Gastrocnemius medialis (tissue), 4 donors: ENCODE data around the gene PLA2G4F. TPM values are rescaled to one million over a fixed set of nuclear protein-coding genes. Genes with fewer than 3 reads are reported as not detected.

Source experiments
- ATAC-seq, 2 donors: fragments of 150-250 bp; one replicate each; pipeline ENCODE4 v1.9.1; 2016
- DNase-seq, 2 donors: peaks; one replicate each; pipeline ENCODE4 v3.0.0-alpha.2; 2019
- H3K27ac ChIP-seq, 4 donors: fragments of 200-600 bp; sonication (generic); 1 replicate in 1 of 4; 2 replicates in 3 of 4; pipeline ENCODE4 v1.5.1; 2016 to 2018; ENCODE audit warnings: mild to moderate bottlenecking in 2 of 4, moderate library complexity in 1 of 4
- H3K27me3 ChIP-seq, 3 donors: fragments of 200-600 bp; sonication (generic) in 2 of 3; 1 replicate in 1 of 3; 2 replicates in 2 of 3; pipeline versions ENCODE4 v1.5.1 to v1.6.0; 2016 to 2019; ENCODE audit warnings: mild to moderate bottlenecking in 1 of 3, moderate library complexity in 1 of 3
- H3K36me3 ChIP-seq, 2 donors: fragments of 200-600 bp; sonication (generic) in 1 of 2; one replicate each; pipeline ENCODE4 v1.5.1; 2017 to 2018
- H3K4me1 ChIP-seq, 2 donors: fragments of 200-600 bp; sonication (generic) in 1 of 2; one replicate each; pipeline ENCODE4 v1.5.1; 2016 to 2017; ENCODE audit warnings: mild to moderate bottlenecking in 2 of 2
- H3K4me3 ChIP-seq, 4 donors: fragments of 200-600 bp; sonication (generic) in 3 of 4; 1 replicate in 1 of 4; 2 replicates in 3 of 4; pipeline ENCODE4 v1.5.1; 2016 to 2019; ENCODE audit warnings: mild to moderate bottlenecking in 2 of 4
- H3K9me3 ChIP-seq, 3 donors: fragments of 200-600 bp; sonication (generic) in 2 of 3; 1 replicate in 1 of 3; 2 replicates in 2 of 3; pipeline ENCODE4 v1.5.1; 2016 to 2019
- POLR2A ChIP-seq, 2 donors: fragments of 450-650 bp; IDR thresholded peaks; one replicate each; pipeline ENCODE4 v1.6.1; 2017; ENCODE audit warnings: antibody characterized with exemption in 2 of 2, mild to moderate bottlenecking in 2 of 2, moderate library complexity in 2 of 2
- in situ Hi-C, 4 donors: fragments of 200-750 bp; cut with MboI; loops; one replicate each; pipeline versions ENCODE4 v1.15.0 to v1.8.0; 2017; ENCODE audit warnings: low sequenced_read_pairs in 4 of 4
- intact Hi-C: fragments of 100-400 bp; cut with DNase I; formaldehyde crosslinking; loops from one replicate; pipeline ENCODE4 v1.15.1; 2023; ENCODE audit warnings: low total_unique reads
- total RNA-seq, 4 donors: library from RNA; depleted of rRNA; stranded (reverse); fragments of >200 nt; gene quantifications; one replicate each; pipeline versions ENCODE4 v1.1.0 to v1.2.3, GENCODE V29; 2016
- TF ChIP-seq, protein P1 (sequence below), 5 experiments: fragments of 450-650 bp in 3 of 5; fragments of 200-600 bp in 2 of 5; sonication (generic) in 2 of 5; IDR thresholded peaks in 4 of 5; conservative IDR thresholded peaks in 1 of 5; 1 replicate in 4 of 5; 2 replicates in 1 of 5; pipeline ENCODE4 v1.5.1; 2016 to 2019; ENCODE audit warnings: antibody characterized with exemption in 5 of 5, mild to moderate bottlenecking in 3 of 5, moderate library complexity in 3 of 5

Gene PLA2G4F
- total RNA-seq, 4 donors from 2014 or later, result 1.0 to 8.4 (median 4.9) TPM

DNA sequence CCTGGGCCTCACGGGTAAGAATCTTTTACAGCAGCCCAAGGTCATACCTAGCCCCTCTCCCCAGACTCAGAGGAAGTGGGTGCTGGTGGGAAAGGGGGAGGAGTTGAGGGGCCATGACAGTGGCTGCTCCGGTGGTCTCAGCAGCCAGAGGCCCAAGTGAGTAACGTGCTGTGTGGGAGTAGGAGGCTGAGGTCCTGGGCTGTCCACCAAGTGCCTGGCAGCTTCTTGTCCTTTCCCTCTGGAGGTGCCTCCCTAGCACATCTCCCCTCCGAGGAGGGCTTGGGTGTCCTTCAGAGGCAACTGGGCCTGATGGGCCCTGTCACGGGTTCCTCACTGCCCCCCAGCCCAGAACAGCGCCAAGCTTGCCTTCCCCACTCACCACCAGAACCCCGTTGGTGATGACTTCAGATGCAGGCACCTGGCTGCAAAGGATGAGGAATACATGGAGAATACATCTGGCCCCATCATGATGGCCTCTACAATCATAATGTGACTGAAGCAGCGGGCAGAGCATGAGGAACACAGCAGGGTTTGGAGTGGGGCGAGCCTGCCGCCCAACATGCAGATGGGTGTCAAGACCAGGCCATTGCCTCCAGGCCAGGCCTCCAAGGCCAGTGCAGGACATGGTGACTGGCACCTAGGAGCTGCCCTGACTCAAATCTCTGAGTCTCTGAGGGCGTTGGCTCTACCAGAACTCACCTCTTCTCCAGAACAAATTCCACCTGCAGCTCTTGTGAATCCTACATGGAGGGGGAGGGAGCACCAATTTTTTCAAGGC lies 3.3 kb downstream of the PLA2G4F start:
- no peaks in the 10 kb centered on the region for H3K27me3 ChIP-seq
- H3K4me3 ChIP-seq, result peak overlapping the region in 2 of 4 donors; percentile 22 to 31
- H3K36me3 ChIP-seq, result no peaks in the 10 kb centered on the region
- TF ChIP-seq POLR2A (IDR thresholded peaks at IDR 0.05), result no peak
- TF ChIP-seq, protein P1, sequence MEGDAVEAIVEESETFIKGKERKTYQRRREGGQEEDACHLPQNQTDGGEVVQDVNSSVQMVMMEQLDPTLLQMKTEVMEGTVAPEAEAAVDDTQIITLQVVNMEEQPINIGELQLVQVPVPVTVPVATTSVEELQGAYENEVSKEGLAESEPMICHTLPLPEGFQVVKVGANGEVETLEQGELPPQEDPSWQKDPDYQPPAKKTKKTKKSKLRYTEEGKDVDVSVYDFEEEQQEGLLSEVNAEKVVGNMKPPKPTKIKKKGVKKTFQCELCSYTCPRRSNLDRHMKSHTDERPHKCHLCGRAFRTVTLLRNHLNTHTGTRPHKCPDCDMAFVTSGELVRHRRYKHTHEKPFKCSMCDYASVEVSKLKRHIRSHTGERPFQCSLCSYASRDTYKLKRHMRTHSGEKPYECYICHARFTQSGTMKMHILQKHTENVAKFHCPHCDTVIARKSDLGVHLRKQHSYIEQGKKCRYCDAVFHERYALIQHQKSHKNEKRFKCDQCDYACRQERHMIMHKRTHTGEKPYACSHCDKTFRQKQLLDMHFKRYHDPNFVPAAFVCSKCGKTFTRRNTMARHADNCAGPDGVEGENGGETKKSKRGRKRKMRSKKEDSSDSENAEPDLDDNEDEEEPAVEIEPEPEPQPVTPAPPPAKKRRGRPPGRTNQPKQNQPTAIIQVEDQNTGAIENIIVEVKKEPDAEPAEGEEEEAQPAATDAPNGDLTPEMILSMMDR (IDR thresholded peaks at IDR 0.05 in 4 of 5, conservative IDR thresholded peaks at IDR 0.05 in 1 of 5), result no peak
- H3K4me1 ChIP-seq, result peaks cover 47 to 58% of the 10 kb centered on the region in 2 donors
- ATAC-seq, result no peak
- in situ Hi-C loops, result no loop called here
- H3K9me3 ChIP-seq, result no peaks in the 10 kb centered on the region
- no peak for DNase-seq
- intact Hi-C loops, result loop anchor here (2.0 to 5.0 kb wide), 2 partner anchors 234 to 319 kb away; no protein-coding TSS in a partner anchor
- peak overlapping the region; percentile 93 to 100 (median 95) for H3K27ac ChIP-seq

DNA sequence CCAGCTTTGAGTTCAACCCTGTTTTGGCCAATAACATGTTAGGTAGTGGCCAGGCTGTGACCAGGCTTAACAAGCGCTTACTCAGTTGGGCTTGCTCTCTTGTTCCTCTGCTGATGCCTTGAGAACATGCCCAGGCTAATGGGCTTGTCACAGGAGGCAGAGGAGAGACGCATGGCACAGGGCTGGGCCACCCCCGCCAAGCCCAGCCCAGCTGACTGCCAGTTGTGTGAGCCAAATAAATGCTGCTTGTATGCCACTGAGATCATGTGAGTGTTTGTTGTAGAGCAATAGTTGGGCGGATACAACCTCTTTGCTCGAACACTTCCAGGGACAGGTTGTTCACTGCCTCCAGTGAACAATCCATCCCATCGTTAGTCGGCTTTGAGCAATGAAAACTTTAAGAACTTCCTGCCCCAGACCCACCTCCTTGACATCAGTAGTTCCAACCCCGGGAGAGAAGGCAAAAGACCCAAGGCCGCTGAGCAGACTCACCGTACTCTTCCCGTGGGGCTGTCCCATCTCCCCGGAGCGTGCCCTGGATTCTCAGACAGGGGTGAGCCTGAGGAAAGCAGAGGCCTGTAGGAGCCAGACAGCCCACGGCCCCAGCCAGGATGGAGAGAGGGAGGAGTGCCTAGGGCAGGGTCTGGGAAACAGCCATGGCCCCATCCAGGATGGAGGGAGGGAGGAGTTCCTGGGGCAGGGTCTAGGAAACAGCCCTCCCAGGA lies 4.1 kb downstream of the PLA2G4F start:
- in situ Hi-C loops, result no loop called here
- H3K27me3 ChIP-seq, result no peaks in the 10 kb centered on the region
- no peaks in the 10 kb centered on the region for H3K9me3 ChIP-seq
- peak overlapping the region; percentile 93 to 100 (median 95) for H3K27ac ChIP-seq
- no peaks in the 10 kb centered on the region for H3K36me3 ChIP-seq
- peaks cover 40 to 50% of the 10 kb centered on the region in 2 donors for H3K4me1 ChIP-seq
- ATAC-seq, result peak; percentile 75 to 84
- TF ChIP-seq, protein P1 (IDR thresholded peaks at IDR 0.05 in 4 of 5, conservative IDR thresholded peaks at IDR 0.05 in 1 of 5), result no peak
- TF ChIP-seq POLR2A (IDR thresholded peaks at IDR 0.05), result peak; percentile 53 to 75
- peak; percentile 83 to 90 for DNase-seq
- H3K4me3 ChIP-seq, result peak overlapping the region in 2 of 4 donors; percentile 22 to 31
- intact Hi-C loops, result loop anchor here (2.0 to 5.0 kb wide), 2 partner anchors 234 to 320 kb away; no protein-coding TSS in a partner anchor

DNA sequence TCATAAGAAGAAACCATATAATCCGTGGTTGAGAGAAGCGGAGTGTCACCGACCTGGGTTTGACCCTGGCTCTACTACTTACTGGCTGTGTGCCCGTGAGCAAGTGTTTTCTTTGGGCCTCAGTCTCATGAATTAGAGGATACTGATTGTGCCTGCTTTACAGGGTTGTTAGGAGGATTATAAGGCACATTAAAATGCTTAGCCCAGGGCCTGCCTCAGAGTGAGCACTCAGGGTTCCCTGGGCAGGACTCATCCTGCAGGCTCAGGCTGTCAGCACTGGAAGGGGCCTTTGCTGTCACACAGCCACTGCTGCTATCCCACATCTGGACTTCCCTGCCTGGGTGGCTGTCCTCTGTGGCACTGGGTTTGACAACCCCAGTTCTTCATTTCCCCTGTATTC lies 4.7 kb downstream of the PLA2G4F start:
- no peak for DNase-seq
- Histone ChIP-seq H3K27me3 (no peaks in the 10 kb centered on the region), H3K36me3 (no peaks in the 10 kb centered on the region), H3K27ac (peak overlapping the region; percentile 93 to 100 (median 95)), H3K9me3 (no peaks in the 10 kb centered on the region), H3K4me3 (no peak overlapping the region), H3K4me1 (peaks cover 34 to 46% of the 10 kb centered on the region in 2 donors)
- intact Hi-C loops (loop anchor here (2.0 to 5.0 kb wide), 2 partner anchors 233 to 321 kb away; no protein-coding TSS in a partner anchor), in situ Hi-C loops (no loop called here)
- TF ChIP-seq, protein P1 (IDR thresholded peaks at IDR 0.05 in 4 of 5, conservative IDR thresholded peaks at IDR 0.05 in 1 of 5), result no peak
- TF ChIP-seq POLR2A (IDR thresholded peaks at IDR 0.05), result no peak
- ATAC-seq, result no peak

DNA sequence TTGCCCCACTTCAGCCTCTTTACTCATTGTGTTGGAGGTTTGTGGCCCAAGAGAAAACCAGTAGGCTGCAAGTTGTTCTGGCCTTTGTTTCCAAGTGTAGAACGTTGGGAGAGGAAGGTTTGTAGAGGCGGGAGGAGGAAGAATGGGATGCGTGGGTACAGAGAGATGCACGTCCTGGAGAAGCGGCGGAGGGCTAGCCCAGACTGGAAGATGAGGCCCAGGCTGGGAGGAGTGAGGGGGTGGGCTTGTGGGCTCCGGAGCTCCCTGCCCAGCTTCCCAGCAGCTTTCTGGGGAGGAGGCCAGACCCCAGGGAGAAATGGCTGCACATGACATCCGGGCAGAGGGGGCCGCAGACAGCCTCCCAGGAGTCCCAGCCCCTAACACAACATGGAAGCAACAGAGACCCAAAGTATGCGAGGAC lies 5.3 kb downstream of the PLA2G4F start:
- H3K36me3 ChIP-seq, result no peaks in the 10 kb centered on the region
- no peaks in the 10 kb centered on the region for H3K27me3 ChIP-seq
- in situ Hi-C loops (no loop called here), intact Hi-C loops (loop anchor here (5.0 kb wide), 1 partner anchor 321 kb away; no protein-coding TSS in a partner anchor)
- H3K9me3 ChIP-seq, result no peaks in the 10 kb centered on the region
- ATAC-seq (no peak), DNase-seq (no peak)
- H3K4me1 ChIP-seq, result peaks cover 32 to 40% of the 10 kb centered on the region in 2 donors
- H3K4me3 ChIP-seq, result no peak overlapping the region
- no peak for TF ChIP-seq POLR2A (IDR thresholded peaks at IDR 0.05)
- TF ChIP-seq, protein P1 (IDR thresholded peaks at IDR 0.05 in 4 of 5, conservative IDR thresholded peaks at IDR 0.05 in 1 of 5), result no peak
- peak overlapping the region; percentile 93 to 100 (median 95) for H3K27ac ChIP-seq
